T follicular helper cell (primary cell): ENCODE measurements around the gene AP3B2.
"Not testable (repeated sequence)": the region's sequence is repeated elsewhere in the genome, so short reads cannot be mapped to it uniquely, and the experiment has no call there.

ENCODE experiments used
- DNase-seq: peaks from one replicate; pipeline ENCODE4 v3.0.0-alpha.2; 2020; ENCODE audit warnings: low read depth

Gene AP3B2

DNA sequence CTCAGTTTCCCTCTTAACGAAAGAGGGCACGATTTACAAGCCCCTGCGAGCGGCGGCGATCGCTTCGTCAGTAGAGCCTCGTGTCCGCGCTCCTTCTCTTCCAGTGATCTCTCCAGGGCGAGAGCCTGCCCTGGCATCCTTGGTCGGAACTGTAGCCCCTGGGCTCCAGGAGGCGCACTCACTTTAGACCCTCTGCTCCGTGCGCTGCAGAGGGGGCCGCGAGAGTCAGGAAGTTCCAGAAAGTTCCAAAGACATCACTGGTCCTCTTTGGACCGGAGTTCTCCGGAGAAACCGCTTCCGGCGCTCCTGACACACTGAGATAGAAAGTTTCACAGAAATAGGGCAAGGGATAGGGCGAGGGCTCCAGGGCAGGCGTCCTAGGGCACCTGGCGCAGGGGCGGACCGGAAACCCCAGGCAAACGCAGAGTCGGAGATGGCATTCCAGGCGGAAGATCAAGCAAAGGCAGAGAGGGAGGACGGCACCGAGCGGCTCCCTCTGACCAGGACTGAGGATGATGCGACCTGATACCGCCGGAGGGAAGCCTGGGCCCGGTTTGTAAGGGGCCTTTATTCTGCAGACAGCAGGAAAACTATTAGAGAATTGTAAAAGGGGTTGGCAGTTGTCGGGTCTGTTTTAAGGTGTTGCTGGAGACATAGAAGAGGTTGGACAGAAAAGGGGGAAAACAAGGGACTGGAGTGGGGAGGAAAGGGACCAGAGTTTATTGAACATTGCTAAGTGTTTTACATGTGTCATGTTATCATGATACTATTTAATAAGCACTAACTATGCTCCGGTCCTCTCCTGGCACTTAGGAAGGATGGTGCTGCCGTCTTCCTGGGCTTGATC, 61.2 kb downstream of the AP3B2 start:
- no peak for DNase-seq

DNA sequence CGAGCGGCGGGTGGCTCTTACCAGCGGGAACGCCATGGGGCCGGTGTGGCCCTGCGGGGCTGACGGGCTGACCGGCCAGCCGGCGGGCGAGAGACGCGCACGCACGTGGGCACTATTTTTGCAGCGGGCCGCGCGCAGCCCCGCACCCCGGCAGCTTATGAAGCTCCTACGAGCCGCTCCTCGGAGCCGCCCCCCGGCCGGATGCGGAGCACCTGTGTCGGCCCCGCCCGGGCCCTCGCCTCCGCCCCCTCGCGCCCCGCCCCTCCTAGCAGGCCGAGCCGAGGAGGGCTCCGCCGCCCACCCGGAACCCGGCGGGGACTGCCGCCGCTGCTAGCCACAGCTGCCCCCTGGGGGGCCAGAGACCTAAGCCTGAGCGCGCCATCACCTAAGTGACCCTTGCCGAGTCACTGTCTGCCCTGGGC, 61.8 kb downstream of the AP3B2 start:
- no peak for DNase-seq

DNA sequence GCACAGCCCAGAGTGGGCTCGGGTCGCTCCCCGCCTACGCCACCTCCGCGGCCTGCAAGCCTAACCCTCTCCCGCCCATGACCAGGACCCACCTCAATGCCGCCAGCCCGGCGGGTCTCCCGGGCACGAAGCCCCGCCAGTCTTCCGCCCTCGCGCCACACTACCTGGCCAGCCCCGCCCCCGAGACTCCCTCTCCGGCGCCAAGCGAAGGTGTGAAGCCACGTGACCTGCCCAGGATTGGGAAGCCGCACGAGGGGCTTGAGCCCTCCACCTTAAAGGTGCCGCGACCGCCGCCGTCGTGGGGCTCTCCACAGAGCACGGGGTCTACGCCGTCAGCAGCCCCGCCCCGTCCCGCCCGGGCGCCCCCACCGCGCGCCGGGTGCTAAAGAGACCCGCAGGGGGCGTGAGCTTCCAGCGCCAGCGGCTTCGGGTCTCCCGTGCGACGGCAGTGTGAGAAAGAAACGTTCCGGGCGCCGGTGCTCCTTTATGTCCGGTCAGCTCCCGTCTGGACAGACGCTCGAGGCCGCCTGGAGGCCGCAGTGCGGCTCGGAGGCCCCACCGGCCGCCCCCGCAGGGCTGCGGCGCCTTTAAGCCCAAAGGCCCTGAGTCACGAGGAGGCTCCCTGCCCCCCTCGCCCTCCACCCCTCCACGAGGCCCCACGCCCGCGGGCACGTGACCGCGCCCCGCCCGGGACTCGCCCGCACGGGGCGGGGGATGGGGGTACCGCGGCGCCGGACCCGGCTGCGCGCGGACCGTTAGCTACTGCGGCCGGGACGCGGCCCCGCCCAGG, 62.4 kb downstream of the AP3B2 start, which contains the start of gene CPEB1:
Gene CPEB1 (minus strand): TSS at position 319 of the 790 bp plus-strand sequence. CDS start 18,904 bp downstream, outside the sequence.
- no peak for DNase-seq

DNA sequence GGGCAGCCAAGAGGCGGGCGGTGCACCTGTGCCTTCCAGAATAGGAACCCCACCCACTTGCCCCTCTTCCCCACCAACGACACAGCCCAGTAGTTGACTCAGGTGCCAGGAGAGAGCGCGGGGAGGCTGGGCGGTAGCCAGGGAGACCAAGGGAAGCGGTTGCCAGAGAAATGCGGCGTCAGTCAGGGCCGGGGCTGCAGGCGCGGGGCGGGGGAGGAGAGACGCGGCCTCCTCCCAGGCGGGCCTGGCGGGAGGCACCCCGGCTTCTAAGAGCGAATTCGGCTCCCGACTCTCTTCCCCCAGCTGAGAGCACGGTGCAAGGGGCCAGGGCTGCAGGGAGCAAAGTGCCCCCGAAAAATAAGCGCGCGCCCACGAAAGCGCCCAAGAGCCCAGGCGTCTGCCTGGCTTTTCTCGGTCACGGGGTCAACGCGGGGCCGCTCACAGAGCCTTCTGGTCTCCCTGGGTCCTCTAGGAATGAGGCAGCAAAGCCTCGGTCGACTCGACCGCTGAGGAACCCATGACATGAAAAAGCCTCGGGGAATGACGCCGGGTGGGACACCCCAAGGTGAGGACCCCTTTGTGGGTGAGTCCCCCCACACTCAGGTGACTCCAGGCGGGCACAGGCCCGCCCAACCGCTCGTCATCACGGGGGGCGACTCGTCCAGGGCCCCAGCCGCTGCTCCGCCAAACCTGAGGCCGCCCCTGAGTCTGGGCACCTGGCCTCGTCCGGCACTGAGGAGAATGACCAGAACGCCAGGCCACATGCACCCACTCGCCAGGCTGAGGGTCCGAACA, 63.2 kb downstream of the AP3B2 start:
- no peak for DNase-seq

DNA sequence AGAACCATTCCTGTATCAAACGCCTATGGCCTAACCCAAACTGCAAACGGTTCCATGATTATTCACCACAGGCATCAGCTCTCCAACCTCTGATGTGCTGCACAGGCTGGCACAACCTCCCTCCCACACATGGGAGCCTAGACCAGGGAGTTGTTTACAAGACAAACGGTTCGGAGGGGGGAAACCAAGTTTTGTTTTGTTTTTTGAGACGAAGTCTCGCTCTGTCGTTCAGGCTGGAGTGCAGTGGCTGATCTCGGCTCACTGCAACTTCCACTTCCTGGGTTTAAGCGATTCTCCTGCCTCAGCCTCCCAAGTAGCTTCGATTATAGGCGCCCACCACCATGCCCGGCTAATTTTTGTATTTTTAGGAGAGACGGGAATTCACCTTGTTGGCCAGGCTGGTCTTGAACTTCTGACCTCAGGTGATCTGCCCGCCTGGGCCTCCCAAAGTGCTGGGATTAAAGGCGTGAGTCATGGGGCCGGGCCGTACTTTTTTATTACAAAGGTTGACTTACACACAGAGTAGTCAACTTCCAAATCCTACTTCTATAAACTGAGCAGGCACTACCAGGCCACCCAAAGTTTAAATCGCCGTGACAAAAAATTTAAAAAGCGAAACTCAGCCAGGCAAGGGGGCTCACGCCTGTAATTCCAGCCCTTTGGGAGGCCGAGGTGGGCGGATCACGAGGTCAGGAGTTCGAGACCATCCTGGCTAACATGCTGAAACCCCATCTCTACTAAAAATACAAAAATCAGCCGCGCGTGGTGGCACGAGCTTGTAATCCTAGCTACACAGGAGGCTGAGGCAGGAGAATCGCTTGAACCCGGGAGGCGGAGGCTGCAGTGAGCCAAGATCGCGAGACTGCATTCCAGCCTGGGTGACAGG, 64.5 kb downstream of the AP3B2 start:
- not testable (repeated sequence) for DNase-seq

DNA sequence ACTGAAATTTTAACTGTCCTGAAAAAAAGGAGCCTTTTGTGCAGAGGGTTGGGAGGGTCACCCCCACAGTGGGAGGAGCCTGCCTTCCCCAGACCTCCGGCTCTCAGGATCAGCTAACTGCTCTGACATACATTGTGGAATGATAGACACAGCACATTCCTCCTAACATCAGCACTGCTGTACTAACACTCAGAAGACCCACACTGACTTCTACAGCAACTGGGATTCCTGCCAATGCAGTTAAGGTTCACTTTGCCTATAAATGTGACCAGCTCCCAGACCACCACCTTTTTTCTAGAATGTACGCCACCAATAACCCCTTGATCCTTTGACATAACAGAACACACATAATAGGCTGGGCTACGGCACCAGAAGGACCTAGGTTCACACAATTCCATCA, 65.7 kb downstream of the AP3B2 start:
- DNase-seq, result no peak

DNA sequence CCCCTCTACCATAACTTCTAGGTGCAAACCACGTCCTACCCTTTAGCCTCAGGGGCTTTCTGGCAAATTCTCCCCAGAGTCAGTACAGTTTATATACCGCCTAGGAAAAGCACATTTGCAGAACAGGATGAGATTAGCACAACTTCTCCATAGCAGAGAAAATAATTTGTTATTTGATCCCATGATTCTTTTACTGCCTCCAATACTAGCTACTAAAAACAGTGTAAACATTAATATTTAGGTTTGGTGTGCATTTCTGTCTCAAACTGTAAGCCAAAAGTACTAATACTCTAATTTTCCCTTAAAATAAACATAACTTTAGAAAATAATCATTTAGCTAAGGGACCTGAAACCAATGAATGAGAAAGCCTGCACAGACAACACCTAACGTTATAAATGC, 67.0 kb downstream of the AP3B2 start:
- no peak for DNase-seq

DNA sequence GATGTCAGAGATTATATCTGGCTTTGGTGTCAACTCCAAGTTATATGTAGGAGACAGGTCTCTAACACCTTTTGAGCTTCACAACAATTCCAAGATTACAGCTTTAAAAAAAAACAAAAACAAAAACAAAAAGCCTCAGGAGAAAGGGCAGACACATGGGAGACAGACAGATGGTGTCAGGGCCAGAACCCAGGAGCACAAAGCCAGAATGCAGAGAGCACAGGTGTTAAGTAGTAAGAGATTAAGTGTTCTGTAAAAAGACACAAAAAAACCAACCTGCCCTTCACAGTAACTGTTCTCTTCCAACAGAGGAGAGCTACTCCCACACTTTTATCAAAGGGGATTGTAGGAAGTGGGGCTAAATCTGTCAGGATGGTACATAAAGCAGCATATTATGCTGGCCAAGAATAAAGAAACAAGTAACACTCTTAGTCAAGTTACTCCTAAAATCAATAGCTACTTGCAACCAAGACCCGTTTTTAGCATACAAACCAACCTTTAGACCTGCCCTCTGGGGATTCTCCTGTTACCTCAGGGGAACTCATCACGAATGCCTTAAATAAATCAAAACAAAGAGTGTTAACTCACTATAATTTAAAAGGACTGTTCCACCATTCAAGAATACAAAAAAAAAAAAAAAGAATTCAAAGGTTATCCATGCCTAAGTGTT, 68.4 kb downstream of the AP3B2 start:
- DNase-seq, result no peak

DNA sequence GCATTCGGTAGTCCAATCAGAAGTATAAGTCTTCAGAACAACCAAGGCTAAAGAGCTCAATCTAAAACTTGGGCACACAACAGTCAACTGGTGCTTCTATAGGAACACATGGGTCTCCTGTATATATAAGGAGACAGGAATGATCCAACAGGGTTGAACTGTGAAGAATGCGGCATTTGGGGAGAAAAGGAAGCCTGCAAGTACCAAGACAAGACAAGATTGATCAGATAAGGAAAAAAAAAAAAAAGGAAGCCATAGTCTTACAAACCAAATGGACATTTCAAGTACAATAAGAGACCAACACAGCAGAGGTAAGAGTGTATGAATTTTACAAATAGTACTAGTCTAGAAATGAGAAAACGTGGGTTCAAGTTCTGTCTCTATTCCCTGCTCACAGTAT, 69.0 kb downstream of the AP3B2 start:
- no peak for DNase-seq

DNA sequence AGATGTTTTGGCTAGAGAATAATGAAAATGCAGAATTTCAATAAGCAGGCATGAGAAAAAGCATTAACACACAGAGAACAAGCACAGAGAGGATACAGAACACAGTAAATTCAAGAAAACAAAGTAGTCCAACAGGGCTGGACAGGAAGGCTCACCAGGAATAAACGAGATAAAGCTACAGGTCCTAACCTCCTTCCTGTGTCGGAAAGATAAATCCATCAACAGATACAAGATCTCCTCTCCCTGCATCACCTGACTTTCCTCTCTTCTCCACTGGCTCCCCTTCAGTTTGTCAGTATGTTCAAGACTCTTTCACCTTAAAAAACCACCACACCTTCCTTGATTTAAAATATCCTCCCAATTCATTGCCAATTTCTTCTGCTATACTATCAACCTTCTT, 73.9 kb downstream of the AP3B2 start:
- DNase-seq, result no peak

DNA sequence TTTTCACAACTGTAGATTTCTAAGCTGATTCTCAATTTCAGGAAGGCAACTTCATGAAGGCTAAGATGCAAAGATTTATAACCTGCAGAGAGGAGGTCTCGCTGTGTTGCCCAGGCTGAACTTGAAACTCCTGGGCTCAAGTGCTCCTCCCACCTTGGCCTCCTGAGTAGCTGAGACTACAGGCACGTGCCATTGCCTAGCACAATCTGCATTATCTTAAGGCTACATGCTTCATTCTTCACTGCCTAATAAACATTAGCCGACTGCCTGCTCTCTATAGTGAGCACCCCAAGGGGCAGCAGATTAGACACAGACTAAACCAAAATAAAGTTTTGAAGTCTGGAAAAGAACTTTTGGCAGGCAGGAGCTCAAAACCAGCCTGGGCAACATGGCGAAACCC, 79.6 kb downstream of the AP3B2 start:
- no peak for DNase-seq

DNA sequence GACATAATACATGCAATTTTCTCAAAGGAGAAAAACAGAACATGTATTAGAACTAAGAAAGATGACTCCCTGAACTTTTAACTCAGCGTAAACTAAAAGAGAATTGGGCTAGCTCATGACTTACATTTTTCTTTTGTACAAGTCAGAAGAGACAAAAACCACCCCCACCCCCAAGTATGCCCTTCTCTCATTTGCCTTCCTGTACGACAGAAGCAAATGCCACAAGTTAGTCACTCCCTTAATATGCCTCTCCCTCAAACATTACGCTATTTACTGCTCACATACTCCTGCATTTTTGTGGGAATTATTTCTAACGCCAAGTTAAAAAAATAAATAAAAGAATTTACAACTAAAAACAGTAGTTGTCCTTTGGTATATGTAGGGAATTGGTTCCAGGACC, 84.5 kb downstream of the AP3B2 start:
- DNase-seq, result no peak

DNA sequence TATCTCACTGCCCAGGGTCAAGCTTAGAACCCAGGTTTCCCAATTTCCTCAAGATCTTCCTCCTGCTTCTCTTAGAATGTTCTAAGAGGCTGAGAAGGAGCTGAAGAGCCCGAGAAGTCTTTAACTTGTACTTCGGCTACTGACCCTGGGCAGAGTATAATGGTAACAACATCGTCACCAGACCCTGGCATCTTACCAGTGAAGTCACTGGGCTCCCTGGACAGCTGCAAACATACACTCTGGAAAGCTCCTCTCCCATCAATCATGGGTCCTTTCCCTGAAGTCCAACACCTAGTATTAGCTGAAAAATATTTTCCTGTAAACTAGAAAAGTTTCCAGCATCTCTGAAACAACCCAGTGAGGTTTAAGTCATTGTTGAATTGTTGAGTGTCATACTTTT, 85.2 kb downstream of the AP3B2 start:
- no peak for DNase-seq

DNA sequence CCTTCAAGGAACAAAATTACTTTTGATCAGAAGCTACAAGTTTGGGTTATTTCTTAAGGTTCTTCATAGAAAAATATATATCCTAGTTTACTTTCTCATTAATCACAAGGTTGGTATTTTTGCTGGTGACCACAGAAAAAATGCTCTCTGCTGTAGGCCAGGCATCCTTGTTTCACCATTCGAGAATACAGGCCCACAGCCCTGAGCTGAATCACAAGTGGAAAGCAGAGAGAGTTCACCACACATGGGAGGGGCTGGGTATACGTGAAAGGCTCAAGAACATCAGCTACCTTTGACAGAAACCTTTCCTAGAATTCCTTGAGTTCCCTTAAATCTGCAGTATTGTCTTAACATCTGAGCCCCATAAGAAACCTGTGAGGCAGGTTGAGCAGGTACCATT, 85.7 kb downstream of the AP3B2 start:
- no peak for DNase-seq

DNA sequence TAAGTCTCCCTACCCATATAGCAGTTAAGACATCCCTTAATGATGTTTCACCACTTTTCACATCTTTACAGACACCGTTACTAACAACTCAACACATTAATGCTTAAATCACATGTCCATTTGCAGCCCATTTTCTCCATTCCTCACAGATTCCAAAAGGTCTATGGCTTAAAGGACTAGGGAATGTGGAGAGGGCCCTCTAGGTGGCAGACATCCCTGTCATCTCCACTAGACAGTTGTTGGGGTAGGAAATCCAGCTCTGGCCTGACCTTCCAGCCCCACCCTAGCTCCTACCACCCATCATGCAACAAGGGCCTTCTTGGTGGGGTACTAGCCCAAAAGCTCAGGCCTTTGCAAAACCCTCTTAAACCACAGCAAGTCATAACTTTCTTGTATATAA, 87.7 kb downstream of the AP3B2 start:
- no peak for DNase-seq

DNA sequence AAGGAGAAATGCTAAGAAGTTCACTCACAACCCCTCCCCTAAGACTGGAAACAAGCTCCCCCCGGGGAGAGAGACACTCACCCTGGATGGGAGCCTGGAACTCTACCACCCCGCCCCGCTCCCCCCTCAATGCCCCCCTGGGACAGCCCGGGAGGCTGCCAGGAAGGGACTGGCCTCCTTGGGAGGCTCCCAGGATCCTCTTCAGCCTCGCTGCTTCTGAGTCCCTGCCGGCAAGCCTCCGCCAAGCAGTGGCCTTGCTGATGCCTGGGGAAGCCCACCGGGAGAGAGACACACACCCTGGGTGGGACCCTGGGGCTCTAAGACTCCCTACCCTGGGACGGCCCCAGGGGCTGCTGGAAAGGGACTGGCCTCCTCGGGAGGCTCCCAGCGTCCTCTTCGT, 95.9 kb downstream of the AP3B2 start:
- DNase-seq, result no peak

DNA sequence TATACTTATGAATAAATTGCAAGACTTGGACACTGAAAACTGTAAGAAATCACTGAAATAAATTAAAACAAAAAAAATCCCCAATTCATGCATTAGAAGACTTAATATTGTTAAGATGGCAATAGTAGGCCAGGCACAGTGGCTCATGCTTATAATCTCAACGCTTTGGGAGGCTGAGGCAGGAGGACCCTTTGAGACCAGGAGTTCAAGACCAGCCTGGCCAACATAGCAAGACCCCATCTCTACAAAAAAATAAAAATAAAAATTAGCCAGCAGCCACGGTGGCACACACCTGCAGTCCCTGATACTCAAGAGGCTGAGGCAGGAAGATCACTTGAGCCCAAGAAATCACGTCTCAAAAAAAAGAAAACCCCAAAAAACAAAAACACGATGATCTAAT, 98.3 kb downstream of the AP3B2 start:
- no peak for DNase-seq
